ENCODE measurements around the gene GUCY1B1.

GUCY1B1 gene

DNA sequence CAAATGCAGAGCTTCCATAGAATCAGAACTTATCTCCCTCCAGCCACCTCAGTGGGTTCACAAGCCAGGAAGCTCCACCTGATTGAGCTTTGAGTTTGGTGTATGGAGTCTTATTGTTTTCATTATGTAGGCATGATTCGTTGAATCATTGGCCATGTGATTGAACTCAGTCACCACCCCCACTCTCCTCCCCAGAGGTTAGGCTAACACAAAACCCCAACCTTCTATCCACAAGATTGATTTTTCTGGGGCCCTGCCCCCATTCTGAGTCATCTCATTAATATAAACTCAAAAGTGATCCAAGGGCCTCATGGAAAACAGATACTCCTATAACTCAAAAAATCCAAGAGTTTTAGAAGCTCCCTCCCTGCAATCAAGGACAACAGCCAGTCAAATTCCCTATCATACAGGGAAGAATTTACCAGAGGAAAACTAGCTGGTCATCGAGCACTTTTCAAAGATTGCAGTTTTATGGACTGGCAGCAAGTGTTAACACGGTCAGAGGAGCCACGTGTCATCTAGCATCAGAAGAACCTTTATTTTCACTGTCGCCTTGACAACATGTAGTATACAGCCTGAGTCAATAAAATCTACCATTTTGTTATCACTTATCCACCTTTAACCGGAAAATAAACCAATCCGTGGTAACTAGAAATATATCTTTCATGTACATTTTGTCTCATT is 35.9 kb upstream of the GUCY1B1 start:
- H3K4me3 ChIP-seq (replicated peaks; ENCODE audit: low read depth, low read length): no peak overlapping the region
- TF ChIP-seq, protein P1, sequence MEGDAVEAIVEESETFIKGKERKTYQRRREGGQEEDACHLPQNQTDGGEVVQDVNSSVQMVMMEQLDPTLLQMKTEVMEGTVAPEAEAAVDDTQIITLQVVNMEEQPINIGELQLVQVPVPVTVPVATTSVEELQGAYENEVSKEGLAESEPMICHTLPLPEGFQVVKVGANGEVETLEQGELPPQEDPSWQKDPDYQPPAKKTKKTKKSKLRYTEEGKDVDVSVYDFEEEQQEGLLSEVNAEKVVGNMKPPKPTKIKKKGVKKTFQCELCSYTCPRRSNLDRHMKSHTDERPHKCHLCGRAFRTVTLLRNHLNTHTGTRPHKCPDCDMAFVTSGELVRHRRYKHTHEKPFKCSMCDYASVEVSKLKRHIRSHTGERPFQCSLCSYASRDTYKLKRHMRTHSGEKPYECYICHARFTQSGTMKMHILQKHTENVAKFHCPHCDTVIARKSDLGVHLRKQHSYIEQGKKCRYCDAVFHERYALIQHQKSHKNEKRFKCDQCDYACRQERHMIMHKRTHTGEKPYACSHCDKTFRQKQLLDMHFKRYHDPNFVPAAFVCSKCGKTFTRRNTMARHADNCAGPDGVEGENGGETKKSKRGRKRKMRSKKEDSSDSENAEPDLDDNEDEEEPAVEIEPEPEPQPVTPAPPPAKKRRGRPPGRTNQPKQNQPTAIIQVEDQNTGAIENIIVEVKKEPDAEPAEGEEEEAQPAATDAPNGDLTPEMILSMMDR (IDR thresholded peaks at IDR 0.05; ENCODE audit: low read depth, low read length, missing control alignments): no peak
- DNase-seq (ENCODE audit: extremely low read depth, low read depth): peak; percentile 56

- no peak overlapping the region for H3K4me3 ChIP-seq (replicated peaks; ENCODE audit: low read depth, low read length)
- no peak for DNase-seq (ENCODE audit: extremely low read depth, low read depth)
- TF ChIP-seq, protein P1 (IDR thresholded peaks at IDR 0.05; ENCODE audit: low read depth, low read length, missing control alignments): no peak
These were observed 34.1 kb upstream of the GUCY1B1 start for GRCh38 chr4:155724731-155725130.

- TF ChIP-seq, protein P1 (IDR thresholded peaks at IDR 0.05; ENCODE audit: low read depth, low read length, missing control alignments): no peak
- DNase-seq (ENCODE audit: extremely low read depth, low read depth): no peak
- no peak overlapping the region for H3K4me3 ChIP-seq (replicated peaks; ENCODE audit: low read depth, low read length)
These were observed 24.8 kb upstream of the GUCY1B1 start for GRCh38 chr4:155734065-155734464.

- no peak overlapping the region for H3K4me3 ChIP-seq (replicated peaks; ENCODE audit: low read depth, low read length)
- DNase-seq (ENCODE audit: extremely low read depth, low read depth): no peak
These were observed 23.9 kb upstream of the GUCY1B1 start for GRCh38 chr4:155734951-155735350.

DNA sequence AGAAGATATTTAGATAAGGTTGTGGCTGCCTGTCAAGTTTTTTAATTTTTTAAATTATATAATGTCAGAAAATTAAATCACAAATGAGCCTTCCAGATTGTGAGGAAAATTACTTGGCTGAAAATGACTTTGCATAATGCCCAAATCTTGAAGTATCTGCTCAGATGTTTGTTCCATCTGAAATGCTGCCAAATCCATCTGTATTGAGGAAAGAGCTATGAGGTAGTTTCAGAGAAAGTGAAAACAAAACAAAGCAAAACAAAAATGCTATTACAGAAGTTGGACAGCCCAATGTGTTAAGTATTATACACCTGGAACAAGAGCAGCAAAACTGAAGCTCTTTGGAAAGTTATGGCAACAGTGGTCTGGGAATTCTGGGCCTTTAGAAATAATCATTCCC is 23.3 kb upstream of the GUCY1B1 start:
- DNase-seq (ENCODE audit: extremely low read depth, low read depth): no peak
- TF ChIP-seq, protein P1 (IDR thresholded peaks at IDR 0.05; ENCODE audit: low read depth, low read length, missing control alignments): no peak
- no peak overlapping the region for H3K4me3 ChIP-seq (replicated peaks; ENCODE audit: low read depth, low read length)

More at GRCh38 chr4:155734951-155735350, 23.9 kb upstream of the GUCY1B1 start:
- TF ChIP-seq, protein P1 (IDR thresholded peaks at IDR 0.05; ENCODE audit: low read depth, low read length, missing control alignments): no peak

GRCh38 chr4:155738548-155738947 is 20.3 kb upstream of the GUCY1B1 start:
- DNase-seq (ENCODE audit: extremely low read depth, low read depth): no peak
- TF ChIP-seq, protein P1 (IDR thresholded peaks at IDR 0.05; ENCODE audit: low read depth, low read length, missing control alignments): no peak
- H3K4me3 ChIP-seq (replicated peaks; ENCODE audit: low read depth, low read length): no peak overlapping the region

GRCh38 chr4:155741546-155741945 is 17.3 kb upstream of the GUCY1B1 start:
- no peak overlapping the region for H3K4me3 ChIP-seq (replicated peaks; ENCODE audit: low read depth, low read length)
- DNase-seq (ENCODE audit: extremely low read depth, low read depth): no peak
- TF ChIP-seq, protein P1 (IDR thresholded peaks at IDR 0.05; ENCODE audit: low read depth, low read length, missing control alignments): no peak

All from HFF-Myc (cell line).